IPS DF 4.7 (cell line): Measurements from ENCODE around the gene TUBB4B.

ENCODE experiments used
- DNase-seq: peaks from one replicate; pipeline ENCODE4 v3.0.0-alpha.2; 2013; ENCODE audit warnings: low spot score; ENCODE audit errors: extremely low read depth

TUBB4B gene

DNA sequence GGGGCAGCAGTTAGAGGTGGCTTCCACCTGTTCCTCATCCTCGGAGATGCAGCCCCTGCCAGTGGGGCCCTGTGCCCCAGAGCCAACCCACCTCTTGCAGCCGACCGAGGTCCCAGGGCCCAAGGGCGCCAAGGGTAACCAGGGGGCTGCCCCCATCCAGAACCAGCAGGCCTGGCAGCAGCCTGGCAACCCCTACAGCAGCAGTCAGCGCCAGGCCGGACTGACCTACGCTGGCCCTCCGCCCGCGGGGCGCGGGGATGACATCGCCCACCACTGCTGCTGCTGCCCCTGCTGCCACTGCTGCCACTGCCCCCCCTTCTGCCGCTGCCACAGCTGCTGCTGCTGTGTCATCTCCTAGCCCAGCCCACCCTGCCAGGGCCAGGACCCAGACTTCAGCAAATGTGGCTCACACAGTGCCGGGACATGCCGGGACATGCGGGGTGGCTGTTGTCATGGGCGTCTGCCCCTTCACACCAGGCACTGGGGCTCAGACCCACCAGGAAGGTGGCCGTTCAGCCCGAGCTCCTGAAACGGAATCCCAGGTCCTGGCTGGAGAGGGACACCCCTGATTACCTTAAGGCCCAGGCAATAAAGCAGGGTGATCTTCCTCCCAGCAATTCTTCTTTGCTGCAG lies 15.3 kb upstream of the TUBB4B start:
- no peak for DNase-seq

DNA sequence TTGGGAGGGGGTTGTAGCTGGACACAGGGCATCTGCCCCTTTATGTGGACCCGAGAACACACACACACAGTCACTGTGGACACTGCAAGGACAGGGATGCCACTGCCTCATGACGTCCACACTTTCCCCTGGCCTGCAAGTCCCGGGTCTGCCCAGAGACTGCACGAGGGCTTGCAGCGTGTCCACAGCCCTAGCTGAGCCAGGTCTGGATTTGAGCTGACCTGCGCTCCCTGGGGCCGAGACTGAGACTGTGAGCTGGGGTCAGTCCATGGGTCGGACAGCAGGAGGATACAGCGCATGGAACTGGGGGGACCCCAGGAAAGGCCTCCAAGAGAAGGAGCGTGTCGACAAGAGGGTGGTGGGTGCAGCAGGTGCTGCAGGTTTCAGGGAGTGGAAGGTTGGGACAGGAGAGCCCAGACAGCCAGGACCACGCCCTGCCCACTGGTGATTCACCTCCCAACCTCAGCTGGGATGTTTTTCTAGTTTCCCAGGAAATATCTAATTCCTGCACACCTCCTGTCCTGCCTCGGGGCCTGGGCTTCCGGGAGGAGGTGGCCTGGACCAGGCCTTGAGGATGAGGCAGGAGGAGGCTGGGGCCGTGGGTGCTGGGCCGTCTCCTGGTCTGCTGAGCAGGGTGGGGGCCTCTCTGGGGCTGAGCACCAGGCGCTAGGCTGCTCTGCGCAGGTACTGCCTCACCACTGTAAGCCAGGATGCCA lies 14.6 kb upstream of the TUBB4B start:
- DNase-seq = no peak

DNA sequence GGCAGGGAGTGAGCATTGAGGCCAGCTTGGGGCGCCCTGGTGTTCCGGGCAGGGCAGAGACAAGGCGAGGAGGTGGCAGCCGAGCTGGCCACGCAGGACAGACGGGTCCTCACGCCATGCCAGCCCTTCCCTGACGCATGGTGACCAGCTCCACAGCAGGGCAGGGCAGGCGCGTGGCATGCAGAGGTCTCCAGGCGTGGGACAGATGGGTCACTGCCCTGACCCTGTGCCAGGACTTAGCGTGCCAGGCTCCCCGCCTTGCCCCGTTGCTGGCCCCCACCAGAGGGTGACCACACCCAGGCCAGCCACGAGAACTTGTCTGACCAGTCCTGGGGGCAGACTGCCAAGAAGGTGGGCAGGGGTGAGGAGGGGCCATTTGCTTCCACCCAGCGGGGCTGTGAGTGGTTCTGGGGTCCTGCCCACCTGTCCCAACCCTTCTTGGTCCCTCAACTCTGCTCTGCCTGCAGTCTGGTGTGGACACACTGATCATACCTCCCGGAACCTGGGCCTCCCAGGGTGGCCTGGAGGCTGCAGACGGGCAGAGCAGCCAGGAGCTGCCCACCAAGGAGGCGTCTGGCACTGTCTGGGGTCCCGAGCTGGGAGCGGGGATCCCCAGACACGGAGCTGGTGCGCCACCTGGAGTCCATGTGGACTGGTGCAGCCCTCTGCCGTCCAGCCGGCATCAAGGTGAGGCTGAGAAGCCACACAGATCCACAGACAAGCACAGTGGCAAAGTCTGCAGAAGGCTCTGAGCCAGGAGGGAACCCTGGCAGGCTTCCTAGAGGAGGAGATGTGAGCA lies 13.8 kb upstream of the TUBB4B start, which contains the start of gene RNF224:
Gene RNF224 (plus strand): TSS at position 449 of the 799 bp plus-strand sequence. CDS start 834 bp downstream, outside the sequence.
- DNase-seq = no peak

DNA sequence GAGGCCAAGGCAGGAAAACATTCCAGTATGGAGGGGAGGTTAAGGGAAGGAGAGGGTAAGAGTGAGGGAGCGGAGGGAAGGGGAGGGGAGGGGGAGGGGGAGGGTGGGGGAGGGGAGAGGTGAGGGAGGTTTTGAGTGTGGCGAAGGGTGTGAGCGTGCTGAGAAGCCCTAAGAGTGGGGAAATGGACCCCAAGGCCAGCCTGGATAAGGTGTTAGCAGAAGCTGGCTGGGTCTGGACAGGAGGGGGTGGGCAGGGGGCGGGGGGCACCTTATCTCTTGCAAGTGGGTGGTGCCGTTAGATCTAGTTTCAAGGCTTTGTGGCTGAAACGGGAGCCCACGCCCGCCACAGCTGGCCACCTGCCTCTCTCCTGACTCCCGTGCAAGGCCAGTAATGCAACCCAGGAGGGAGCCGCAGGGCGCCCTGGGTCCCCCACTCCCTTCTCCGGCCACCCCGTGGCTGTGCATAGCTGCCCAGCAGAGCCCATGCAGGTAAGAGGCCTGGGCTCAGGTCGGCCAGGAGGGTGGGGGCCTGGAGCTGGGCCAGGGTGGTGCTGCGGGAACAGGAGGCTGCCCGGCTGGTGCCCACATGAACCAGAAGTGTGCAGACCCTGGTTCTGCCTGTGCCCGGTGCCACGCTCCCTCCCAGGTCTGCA lies 13.1 kb upstream of the TUBB4B start:
- no peak for DNase-seq

DNA sequence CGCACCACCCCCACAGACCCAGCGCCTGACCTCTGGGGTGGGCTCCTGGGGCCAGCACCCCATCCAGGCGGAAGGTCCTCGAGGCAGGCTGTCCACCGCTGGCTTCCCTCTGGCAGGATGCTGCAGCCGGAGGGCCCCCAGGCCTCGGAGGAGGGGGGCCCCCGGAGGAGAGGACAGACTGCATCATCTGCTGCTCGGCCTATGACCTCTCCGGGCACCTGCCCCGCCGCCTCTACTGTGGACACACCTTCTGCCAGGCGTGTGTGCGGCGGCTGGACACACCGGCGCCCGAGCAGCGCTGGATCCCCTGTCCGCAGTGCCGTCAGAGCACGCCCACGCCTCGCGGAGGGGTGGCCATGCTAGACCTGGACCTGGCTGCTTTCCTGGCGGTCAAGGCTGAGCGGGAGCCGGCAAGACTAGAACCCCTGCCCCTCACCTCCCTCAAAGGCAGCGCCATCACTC lies 12.6 kb upstream of the TUBB4B start:
- no peak for DNase-seq

DNA sequence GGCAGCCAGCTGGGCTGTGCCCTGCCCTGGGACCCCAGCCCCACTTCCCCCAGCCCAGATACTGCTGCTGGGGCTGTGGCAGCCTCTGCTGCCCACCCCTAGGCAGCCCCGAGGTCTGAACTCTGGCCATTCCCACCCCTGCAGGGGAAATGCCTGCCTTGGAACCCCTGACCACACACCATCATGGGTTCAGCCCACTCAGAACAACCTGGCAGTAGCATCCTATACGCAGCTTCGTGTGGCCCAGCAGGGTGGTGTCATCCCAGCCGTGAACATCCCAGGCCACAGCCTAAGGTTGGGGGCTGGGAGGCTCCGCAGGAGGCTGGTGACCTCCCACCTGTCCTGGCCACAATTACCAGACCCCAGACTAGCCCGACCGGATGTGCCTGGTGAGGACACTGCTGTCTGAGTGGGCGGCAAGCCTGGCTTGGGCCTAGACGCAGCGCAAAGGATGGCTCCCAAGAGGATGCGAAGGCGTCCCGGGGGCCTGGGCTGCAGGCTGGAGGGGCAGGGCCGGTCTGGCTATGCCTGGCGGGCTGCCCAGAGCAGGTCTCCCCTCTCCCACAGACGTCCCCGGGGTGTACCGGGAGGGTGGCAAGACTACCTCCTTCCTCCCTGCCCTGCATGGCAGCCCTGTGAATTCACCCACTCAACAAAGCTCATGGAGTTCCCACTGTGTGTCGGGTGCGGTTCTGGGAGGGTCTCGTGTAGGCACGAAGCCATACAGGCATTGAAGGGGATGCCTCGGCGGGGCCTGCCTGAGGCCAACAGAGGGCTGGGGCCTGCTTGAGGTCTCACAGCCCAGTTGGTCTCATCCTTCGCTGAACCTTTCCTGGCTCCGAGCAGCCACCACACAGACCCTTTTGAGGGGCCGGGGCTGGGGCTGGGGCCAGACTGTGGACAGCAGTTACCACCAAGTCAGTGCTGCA lies 11.9 kb upstream of the TUBB4B start:
- no peak for DNase-seq

DNA sequence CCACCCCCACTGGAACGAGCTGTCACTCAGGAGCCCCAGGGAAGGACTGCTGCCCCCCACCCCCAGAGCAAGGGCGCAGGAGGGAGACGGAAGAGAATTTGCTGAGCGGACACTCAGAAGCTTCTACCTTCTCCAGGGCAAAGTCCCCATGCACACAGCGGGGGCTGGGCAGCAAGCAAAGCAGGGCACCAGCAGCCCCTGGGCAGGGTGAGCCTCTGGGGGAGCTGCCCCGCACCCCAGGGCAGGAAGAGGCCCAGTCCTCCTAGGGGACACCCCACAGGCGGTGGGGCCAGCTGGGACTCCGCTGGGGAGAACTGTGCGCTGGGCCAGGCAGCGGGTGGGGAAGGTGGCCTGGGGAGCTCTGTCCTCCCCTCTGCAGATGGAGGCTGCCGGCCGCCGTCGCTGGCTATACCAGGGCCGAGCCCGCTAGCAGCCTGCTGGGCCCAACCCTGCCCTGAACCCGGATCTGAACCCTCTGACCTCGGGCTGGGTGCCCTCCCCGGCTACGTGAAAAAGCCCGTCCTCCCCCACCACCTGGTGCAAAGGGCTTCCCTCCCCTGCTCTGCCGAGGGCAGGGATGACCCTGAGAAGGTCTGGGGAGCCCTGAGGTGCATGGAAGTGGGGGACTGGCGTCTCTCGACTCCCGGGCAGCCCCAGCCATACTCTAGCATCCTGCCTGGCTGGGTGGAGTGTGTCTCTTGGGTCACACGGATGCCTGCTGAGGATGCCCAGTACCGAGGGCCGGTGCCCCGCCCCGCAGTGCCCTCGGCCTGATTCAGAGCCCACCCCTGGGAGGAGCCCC lies 11.0 kb upstream of the TUBB4B start:
- no peak for DNase-seq

DNA sequence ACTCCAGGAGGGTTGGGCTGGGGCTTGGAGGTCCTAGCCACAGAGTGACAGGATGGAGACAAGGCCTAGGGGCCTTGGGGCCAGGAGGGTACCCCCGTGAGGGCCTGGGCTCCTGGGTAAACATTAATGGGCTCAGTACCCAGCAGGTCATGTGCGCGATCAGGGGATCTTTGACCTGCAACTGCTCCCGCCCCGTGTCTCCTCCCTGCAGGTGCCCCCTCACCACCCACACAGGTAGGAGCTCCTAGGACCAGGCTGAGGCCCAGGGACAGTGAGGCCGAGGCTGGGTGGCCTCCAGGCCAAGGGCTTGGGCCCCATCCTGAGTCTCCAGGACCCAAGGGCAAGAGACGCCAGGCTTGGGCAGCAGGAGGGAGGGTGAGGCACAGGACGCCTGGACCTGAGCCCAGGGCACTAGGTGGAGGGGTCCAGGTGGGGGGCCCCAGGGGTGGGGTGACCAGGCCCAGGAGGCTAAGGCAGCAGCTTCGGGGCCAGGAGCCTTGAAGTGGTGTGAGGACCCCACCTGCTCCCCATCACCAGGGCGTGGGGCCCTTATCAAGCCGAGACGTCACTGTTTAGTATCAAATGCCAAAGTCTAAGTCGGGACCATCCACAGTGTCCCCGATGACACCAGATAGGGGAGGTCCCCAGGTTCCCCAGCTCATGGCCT lies 10.2 kb upstream of the TUBB4B start, which contains the start of gene SLC34A3:
Gene SLC34A3 (plus strand): TSS at position 197 of the 667 bp plus-strand sequence. CDS start 802 bp downstream, outside the sequence.
- DNase-seq = no peak

DNA sequence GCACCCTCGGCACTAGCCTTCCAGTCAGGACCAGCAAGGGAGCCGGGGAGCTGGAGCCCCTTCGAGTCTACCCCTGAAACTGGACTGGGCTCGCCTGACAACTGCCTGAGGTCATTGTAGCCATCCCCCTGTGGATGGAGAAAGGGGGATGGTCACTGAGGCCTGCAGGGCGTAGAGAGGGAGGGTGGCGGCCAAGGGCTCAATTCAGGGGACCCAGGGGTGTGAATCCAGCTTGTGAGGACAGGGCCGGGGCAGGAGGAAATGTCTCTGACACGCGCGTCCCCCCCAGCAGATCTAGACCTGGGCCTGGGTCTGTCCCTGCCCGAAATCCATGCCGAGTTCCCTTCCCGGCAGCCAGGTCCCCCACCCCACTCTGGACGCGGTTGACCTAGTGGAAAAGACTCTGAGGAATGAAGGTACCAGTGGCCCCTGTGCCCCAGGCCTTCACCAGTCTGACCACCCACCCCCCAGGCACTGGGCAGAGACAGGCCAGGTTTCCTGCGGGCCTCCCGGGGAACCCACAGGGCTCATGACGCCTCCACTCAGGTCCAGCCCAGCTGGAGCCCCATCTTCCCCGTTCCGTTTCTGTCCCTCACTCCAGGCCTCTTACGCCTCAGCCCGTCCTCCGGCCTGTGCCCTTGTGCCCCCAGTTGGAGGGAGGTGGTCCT lies 9.6 kb upstream of the TUBB4B start:
- DNase-seq = no peak

DNA sequence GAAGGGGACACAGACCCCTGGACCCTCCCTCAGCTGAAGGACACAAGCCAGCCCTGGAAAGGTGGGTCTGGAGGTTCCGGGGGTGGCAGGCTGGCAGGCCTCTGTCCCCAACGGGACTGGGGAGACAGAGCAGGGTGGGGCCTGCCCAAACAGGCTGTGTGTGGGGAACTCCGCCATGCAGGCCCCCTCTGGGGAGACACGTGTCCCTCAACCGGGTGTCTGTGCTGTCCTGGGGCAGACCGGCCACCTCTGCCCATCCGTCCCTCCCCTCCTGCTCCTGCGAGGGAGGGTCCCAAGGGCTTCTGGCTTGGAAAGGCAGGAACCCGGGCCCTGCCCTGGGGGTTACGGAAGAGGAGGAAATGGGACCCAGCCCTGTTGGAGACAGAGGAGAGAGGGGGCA lies 9.0 kb upstream of the TUBB4B start:
- no peak for DNase-seq

DNA sequence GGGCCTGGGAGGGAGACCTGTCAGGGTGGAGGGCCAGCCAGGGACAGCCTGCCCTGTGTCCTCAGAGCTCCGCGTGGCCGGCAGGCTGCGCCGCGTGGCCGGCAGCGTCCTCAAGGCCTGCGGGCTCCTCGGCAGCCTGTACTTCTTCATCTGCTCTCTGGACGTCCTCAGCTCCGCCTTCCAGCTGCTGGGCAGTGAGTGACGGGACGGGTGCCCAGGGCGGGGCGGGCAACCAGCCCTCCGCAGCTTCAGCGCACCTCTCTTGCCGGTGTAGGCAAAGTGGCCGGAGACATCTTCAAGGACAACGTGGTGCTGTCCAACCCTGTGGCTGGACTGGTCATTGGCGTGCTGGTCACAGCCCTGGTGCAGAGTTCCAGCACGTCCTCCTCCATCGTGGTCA lies 8.6 kb upstream of the TUBB4B start:
- DNase-seq = no peak

DNA sequence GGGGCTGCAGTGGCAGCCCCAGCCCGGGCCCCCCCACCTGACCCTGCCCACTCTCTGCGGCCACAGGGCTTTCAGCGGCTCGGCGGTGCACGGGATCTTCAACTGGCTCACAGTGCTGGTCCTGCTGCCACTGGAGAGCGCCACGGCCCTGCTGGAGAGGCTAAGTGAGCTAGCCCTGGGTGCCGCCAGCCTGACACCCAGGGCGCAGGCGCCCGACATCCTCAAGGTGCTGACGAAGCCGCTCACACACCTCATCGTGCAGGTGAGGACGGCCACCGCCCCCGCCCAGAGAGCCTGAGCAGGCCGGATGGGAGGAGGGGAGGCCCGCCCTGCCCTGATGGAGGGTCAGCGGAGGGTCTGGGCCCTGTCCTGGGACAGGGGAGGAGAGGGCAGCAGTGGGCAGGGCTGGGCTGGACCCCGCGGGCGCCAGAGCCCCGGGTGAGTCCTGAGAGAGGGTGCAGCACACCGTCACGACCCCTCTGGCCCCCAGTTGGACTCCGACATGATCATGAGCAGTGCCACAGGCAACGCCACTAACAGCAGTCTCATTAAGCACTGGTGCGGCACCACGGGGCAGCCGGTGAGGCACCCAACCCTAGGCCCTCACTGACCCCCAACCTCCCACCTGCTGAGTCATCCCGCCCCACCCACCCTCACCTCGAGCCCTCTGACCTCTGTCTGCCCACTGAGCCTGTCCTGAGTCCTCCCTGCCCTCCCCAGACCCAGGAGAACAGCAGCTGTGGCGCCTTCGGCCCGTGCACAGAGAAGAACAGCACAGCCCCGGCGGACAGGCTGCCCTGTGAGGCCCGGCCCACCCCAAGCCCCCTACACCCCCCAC lies 7.7 kb upstream of the TUBB4B start:
- no peak for DNase-seq

DNA sequence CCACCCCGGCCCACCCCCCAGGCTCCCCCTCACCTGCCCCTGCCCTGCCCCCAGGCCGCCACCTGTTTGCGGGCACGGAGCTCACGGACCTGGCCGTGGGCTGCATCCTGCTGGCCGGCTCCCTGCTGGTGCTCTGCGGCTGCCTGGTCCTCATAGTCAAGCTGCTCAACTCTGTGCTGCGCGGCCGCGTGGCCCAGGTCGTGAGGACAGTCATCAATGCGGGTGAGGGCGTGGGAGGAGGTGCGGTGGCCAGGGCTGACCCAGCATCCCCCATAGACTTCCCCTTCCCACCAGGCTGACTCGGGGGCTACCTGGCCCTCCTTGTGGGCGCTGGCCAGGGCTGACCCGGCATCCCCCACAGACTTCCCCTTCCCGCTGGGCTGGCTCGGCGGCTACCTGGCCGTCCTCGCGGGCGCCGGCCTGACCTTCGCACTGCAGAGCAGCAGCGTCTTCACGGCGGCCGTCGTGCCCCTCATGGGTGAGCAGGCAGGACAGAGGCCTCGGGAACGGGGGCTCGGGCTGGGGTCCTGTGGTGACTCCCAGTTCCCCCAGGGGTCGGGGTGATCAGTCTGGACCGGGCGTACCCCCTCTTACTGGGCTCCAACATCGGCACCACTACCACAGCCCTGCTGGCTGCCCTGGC lies 6.9 kb upstream of the TUBB4B start:
- DNase-seq = no peak

DNA sequence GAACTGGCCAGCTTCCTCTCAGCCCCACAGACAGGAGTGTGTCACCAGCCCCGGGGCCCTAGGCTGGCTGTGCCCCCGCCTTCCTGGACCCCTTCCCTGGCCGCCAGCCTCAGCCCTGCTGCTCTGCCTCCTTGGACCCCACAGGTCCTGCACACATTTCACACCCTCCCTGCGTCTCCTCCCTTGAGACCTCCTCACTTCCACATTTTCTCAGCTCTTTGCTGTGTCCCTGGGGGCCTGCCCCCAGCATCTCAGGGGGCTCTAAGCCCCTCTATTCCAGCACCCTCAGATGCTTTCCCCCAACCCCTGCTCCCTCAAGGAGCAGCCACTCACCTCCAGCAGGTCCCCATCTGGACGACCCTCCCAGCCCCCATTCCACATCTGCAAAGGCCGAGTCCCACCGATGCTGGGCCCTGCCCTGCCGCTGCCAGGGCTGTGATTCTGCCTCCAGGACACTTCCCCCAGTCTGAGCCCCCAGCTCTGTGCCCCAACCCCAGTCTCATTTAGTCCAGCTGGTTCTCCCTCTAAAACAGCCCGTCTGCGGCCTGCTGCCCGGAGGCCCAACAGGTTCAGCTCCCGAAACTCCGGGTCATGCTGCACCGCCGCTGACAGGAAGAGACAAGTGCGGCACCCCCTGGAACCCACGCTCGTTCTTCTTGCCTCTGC lies 6.2 kb upstream of the TUBB4B start:
- no peak for DNase-seq

DNA sequence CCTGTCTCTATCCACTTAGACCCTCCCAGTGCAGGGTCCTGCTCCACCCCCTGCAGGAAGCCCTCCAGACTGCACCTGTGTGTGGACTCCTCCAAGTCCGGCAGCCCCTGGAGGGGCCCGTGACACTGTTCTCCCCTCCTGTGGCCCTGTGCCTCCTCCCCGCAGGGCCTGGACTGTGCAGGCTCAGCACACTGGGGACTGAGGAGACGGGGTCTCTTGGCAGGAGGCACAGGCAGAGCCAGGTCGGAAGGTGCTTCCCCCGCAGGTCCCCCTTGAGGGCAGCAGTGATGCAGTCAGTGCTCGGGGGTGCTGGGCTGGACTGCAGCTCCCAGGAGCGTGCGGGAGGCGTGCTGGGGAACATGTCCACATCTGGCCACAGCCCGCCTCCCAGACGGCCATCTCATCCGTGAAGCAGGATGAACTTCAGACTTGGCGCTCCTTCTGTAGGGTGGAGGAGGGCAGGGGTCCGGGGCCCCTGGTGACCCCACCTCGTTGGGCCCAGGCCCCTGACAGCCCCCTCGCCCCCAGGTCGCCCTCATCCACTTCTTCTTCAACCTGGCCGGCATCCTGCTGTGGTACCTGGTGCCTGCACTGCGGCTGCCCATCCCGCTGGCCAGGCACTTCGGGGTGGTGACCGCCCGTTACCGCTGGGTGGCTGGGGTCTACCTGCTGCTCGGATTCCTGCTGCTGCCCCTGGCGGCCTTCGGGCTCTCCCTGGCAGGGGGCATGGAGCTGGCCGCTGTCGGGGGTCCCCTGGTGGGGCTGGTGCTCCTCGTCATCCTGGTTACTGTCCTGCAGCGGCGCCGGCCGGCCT lies 5.5 kb upstream of the TUBB4B start:
- DNase-seq = no peak
